Breast epithelium (tissue), 3 donors: ENCODE data around the gene NEU3.

ENCODE experiments used
- POLR2A ChIP-seq: fragments of 450-650 bp; IDR thresholded peaks from one replicate; pipeline ENCODE4 v1.6.1; 2016; ENCODE audit warnings: antibody characterized with exemption, mild to moderate bottlenecking, moderate library complexity
- POLR2AphosphoS5 ChIP-seq, 3 donors: sonication (generic); formaldehyde crosslinking; IDR thresholded peaks; one replicate each; pipeline ENCODE4 v1.6.1; 2017; ENCODE audit warnings: antibody characterized with exemption in 3 of 3
- TF ChIP-seq, protein P1 (sequence below), 3 donors: fragments of 450-650 bp; IDR thresholded peaks; one replicate each; pipeline ENCODE4 v1.5.1; 2016 to 2017; ENCODE audit warnings: antibody characterized with exemption in 3 of 3, mild to moderate bottlenecking in 3 of 3, moderate library complexity in 3 of 3

DNA sequence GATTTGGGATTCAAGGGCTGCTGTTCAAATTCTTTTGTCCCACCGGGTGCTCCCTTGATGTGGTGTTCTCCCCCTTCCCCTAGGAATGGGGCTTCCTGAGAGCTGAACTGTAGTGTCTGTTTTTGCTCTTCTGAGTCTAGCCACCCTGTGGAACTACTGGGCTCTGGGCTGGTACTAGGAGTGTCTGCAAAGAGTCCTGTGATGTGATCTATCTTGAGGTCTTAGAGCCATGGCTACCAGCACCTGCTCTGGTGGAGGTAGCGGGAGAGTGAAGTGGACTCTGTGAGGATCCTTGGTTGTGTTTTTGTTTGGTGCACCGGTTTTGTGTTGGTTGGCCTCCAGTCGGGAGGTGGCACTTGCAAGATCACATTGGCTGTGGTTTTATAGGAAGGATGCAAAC, 61.8 kb downstream of the NEU3 start:
- TF ChIP-seq, protein P1, sequence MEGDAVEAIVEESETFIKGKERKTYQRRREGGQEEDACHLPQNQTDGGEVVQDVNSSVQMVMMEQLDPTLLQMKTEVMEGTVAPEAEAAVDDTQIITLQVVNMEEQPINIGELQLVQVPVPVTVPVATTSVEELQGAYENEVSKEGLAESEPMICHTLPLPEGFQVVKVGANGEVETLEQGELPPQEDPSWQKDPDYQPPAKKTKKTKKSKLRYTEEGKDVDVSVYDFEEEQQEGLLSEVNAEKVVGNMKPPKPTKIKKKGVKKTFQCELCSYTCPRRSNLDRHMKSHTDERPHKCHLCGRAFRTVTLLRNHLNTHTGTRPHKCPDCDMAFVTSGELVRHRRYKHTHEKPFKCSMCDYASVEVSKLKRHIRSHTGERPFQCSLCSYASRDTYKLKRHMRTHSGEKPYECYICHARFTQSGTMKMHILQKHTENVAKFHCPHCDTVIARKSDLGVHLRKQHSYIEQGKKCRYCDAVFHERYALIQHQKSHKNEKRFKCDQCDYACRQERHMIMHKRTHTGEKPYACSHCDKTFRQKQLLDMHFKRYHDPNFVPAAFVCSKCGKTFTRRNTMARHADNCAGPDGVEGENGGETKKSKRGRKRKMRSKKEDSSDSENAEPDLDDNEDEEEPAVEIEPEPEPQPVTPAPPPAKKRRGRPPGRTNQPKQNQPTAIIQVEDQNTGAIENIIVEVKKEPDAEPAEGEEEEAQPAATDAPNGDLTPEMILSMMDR (IDR thresholded peaks at IDR 0.05): no peak
- TF ChIP-seq POLR2A (no peak), POLR2AphosphoS5 (IDR thresholded peaks at IDR 0.05) (no peak)
